GM23338 (cell line): Measurements from ENCODE around the gene TSPAN3. TPM values are rescaled to one million over a fixed set of nuclear protein-coding genes. Genes with fewer than 3 reads are reported as not detected.

Experiments used
- ATAC-seq: fragments of 200-7000 bp; cut with Tn5 transposase; 3 replicates; pipeline ENCODE4 v1.9.1; 2020
- DNase-seq: peaks from one replicate; pipeline ENCODE4 v3.0.0-alpha.2; 2015; ENCODE audit warnings: low spot score
- H2AFZ ChIP-seq: fragments of 200-600 bp; sonication (generic); 2 replicates; pipeline ENCODE4 v1.8.0; 2016; ENCODE audit warnings: antibody characterized with exemption, mild to moderate bottlenecking, moderate library complexity
- H3F3A ChIP-seq: fragments of 200-600 bp; sonication (generic); replicated peaks from 2 replicates; pipeline ENCODE4 v1.8.0; 2017; ENCODE audit warnings: antibody characterized with exemption, mixed run types, low read depth
- H3K27ac ChIP-seq: fragments of 200-600 bp; sonication (generic); 2 replicates; pipeline ENCODE4 v1.6.1; 2016; ENCODE audit warnings: low read depth
- H3K27me3 ChIP-seq: fragments of 200-600 bp; sonication (generic); 2 replicates; pipeline ENCODE4 v1.8.0; 2016; ENCODE audit warnings: mild to moderate bottlenecking, mixed run types, moderate library complexity; ENCODE audit not compliant: insufficient read depth
- H3K36me3 ChIP-seq: fragments of 200-600 bp; sonication (generic); 2 replicates; pipeline ENCODE4 v1.8.0; 2016; ENCODE audit warnings: mild to moderate bottlenecking; ENCODE audit not compliant: insufficient read depth
- H3K4me1 ChIP-seq: fragments of 200-600 bp; sonication (generic); 2 replicates; pipeline ENCODE4 v1.8.0; 2016; ENCODE audit warnings: mild to moderate bottlenecking, moderate library complexity; ENCODE audit not compliant: insufficient read depth
- H3K4me2 ChIP-seq: fragments of 200-600 bp; sonication (generic); 2 replicates; pipeline ENCODE4 v1.7.1; 2017; ENCODE audit warnings: mixed run types
- H3K4me3 ChIP-seq: fragments of 200-600 bp; sonication (generic); 2 replicates; pipeline ENCODE4 v1.6.1; 2016; ENCODE audit warnings: mixed run types
- H3K79me2 ChIP-seq: fragments of 200-600 bp; sonication (generic); replicated peaks from 2 replicates; pipeline ENCODE4 v1.8.0; 2017; ENCODE audit warnings: mild to moderate bottlenecking; ENCODE audit not compliant: insufficient read depth
- H3K9me2 ChIP-seq: fragments of 200-600 bp; sonication (generic); 2 replicates; pipeline ENCODE4 v1.8.0; 2017; ENCODE audit not compliant: insufficient read depth
- H4K20me1 ChIP-seq: fragments of 200-600 bp; sonication (generic); replicated peaks from 2 replicates; pipeline ENCODE4 v1.8.0; 2017; ENCODE audit warnings: mild to moderate bottlenecking; ENCODE audit not compliant: insufficient read depth
- H3K27ac Mint-ChIP-seq: 2 replicates; pipeline ENCODE4 v1.8.0; 2020; ENCODE audit warnings: inconsistent platforms, mild to moderate bottlenecking, moderate library complexity, mixed read lengths
- H3K27me3 Mint-ChIP-seq: 3 replicates; pipeline ENCODE4 v1.8.0; 2022; ENCODE audit warnings: low read depth, mild to moderate bottlenecking, moderate library complexity, mixed read lengths, inconsistent platforms; ENCODE audit not compliant: insufficient read depth, poor library complexity
- H3K36me3 Mint-ChIP-seq: 3 replicates; pipeline ENCODE4 v1.8.0; 2021; ENCODE audit warnings: low read depth, mild to moderate bottlenecking, inconsistent platforms, moderate library complexity, mixed read lengths
- H3K4me1 Mint-ChIP-seq: 3 replicates; pipeline ENCODE4 v1.8.0; 2020; ENCODE audit warnings: mild to moderate bottlenecking, inconsistent platforms, mixed read lengths
- H3K4me3 Mint-ChIP-seq: 3 replicates; pipeline ENCODE4 v1.8.0; 2021; ENCODE audit warnings: moderate library complexity, mild to moderate bottlenecking, inconsistent platforms, mixed read lengths
- H3K9me3 Mint-ChIP-seq: 3 replicates; pipeline ENCODE4 v1.8.0; 2020; ENCODE audit warnings: moderate library complexity, mild to moderate bottlenecking, inconsistent platforms, mixed read lengths
- CREB1 ChIP-seq: fragments of 250-450 bp; sonication (Bioruptor Pico); IDR thresholded peaks from 2 replicates; pipeline ENCODE4 v1.5.0; 2020; ENCODE audit warnings: low read depth, mild to moderate bottlenecking, moderate library complexity
- CTCF ChIP-seq, 2 experiments: fragments of 200-600 bp in 1 of 2; sonication (generic) in 1 of 2; conservative IDR thresholded peaks; 2 replicates each; pipeline versions ENCODE4 v1.5.1 to v1.6.1; 2016 to 2017; ENCODE audit warnings: antibody characterized with exemption in 2 of 2, low read depth in 2 of 2, mild to moderate bottlenecking in 2 of 2, moderate library complexity in 1 of 2
- ETS1 ChIP-seq: IDR thresholded peaks from 2 replicates; pipeline ENCODE4 v1.6.1; 2016; ENCODE audit warnings: antibody characterized with exemption
- EZH2 ChIP-seq: fragments of 200-600 bp; sonication (generic); IDR thresholded peaks from one replicate; pipeline ENCODE4 v1.8.0; 2017; ENCODE audit warnings: antibody characterized with exemption, mild to moderate bottlenecking, low read depth; ENCODE audit not compliant: unreplicated experiment
- EZH2phosphoT487 ChIP-seq: fragments of 200-600 bp; sonication (generic); IDR thresholded peaks from one replicate; pipeline ENCODE4 v1.8.1; 2018; ENCODE audit warnings: antibody characterized with exemption; ENCODE audit not compliant: unreplicated experiment
- JUNB ChIP-seq: IDR thresholded peaks from one replicate; pipeline ENCODE4 v1.6.1; 2016; ENCODE audit warnings: antibody characterized with exemption; ENCODE audit not compliant: unreplicated experiment
- NANOG ChIP-seq: IDR thresholded peaks from 2 replicates; pipeline ENCODE4 v1.6.1; 2016; ENCODE audit warnings: antibody characterized with exemption, borderline replicate concordance
- POLR2AphosphoS5 ChIP-seq: IDR thresholded peaks from 2 replicates; pipeline ENCODE4 v1.6.1; 2016; ENCODE audit warnings: antibody characterized with exemption, low read depth
- REST ChIP-seq: IDR thresholded peaks from one replicate; pipeline ENCODE4 v1.6.1; 2018; ENCODE audit warnings: antibody characterized with exemption; ENCODE audit not compliant: unreplicated experiment
- STAT1 ChIP-seq: IDR thresholded peaks from one replicate; pipeline ENCODE4 v1.6.1; 2016; ENCODE audit warnings: antibody characterized with exemption; ENCODE audit not compliant: unreplicated experiment
- ZNF114 ChIP-seq: fragments of 250-450 bp; sonication (Bioruptor Pico); IDR thresholded peaks from 2 replicates; pipeline ENCODE4 v1.5.0; 2020; ENCODE audit warnings: mild to moderate bottlenecking, moderate library complexity
- ZNF331 ChIP-seq: fragments of 250-450 bp; sonication (Bioruptor Pico); IDR thresholded peaks from 2 replicates; pipeline ENCODE4 v1.5.0; 2020; ENCODE audit warnings: low read depth, mild to moderate bottlenecking, moderate library complexity
- ZNF462 ChIP-seq: fragments of 250-450 bp; sonication (Bioruptor Pico); IDR thresholded peaks from 2 replicates; pipeline ENCODE4 v1.5.0; 2020; ENCODE audit warnings: mild to moderate bottlenecking, moderate library complexity
- polyA plus RNA-seq: library from polyadenylated mRNA; unstranded; fragments of >200 nt; fragmentation: Nextera tagmentation; extraction: Ambion mirVana; gene quantifications from 2 replicates; pipeline ENCODE4 v1.2.1, GENCODE V29; 2016
- total RNA-seq: library from RNA; depleted of rRNA; stranded (reverse); fragments of >200 nt; shearing (Covaris generic); gene quantifications from 2 replicates; pipeline ENCODE4 v1.2.3, GENCODE V29; 2014

TSPAN3 gene
- total and polyA plus RNA-seq, 2 experiments from 2014 or later: 72.5 to 159 TPM

- H3K27me3 Mint-ChIP-seq: no peaks in the 10 kb centered on the region
- no peak overlapping the region for H3K4me3 ChIP-seq
- H3K9me2 ChIP-seq: no peaks in the 10 kb centered on the region
- no peaks in the 10 kb centered on the region for H3K36me3 ChIP-seq
- no peak for TF ChIP-seq POLR2AphosphoS5
- TF ChIP-seq EZH2phosphoT487: no peak
- TF ChIP-seq ETS1: no peak
- TF ChIP-seq ZNF331: no peak
- TF ChIP-seq CREB1 (CRISPR knock-in tag): no peak
- no peak for TF ChIP-seq REST
- TF ChIP-seq CTCF (conservative IDR thresholded peaks at IDR 0.05; ENCODE audit: low read depth in 2 of 2): no peak
- TF ChIP-seq EZH2: no peak
- no peak for TF ChIP-seq JUNB
- no peak for TF ChIP-seq NANOG
- TF ChIP-seq ZNF462: no peak
- TF ChIP-seq STAT1: no peak
- TF ChIP-seq ZNF114 (CRISPR knock-in tag): no peak
- H3K36me3 Mint-ChIP-seq: no peaks in the 10 kb centered on the region
- peaks cover 35% of the 10 kb centered on the region for H3K4me1 Mint-ChIP-seq
- H3F3A ChIP-seq: no peaks in the 10 kb centered on the region
- peaks cover 22% of the 10 kb centered on the region for H4K20me1 ChIP-seq
- no peak overlapping the region for H3K27ac ChIP-seq
- H3K4me2 ChIP-seq: no peak overlapping the region
- H3K4me3 Mint-ChIP-seq: no peak overlapping the region
- no peak overlapping the region for H2AFZ ChIP-seq
- peaks cover 12% of the 10 kb centered on the region for H3K4me1 ChIP-seq
- DNase-seq (no peak), ATAC-seq (no peak)
- peaks cover 96% of the 10 kb centered on the region for H3K79me2 ChIP-seq
- no peak overlapping the region; the same call in 1 of the 2 replicates for H3K27ac Mint-ChIP-seq
- H3K9me3 Mint-ChIP-seq: no peaks in the 10 kb centered on the region
- peaks cover 7% of the 10 kb centered on the region; the same call in 1 of the 2 replicates for H3K27me3 ChIP-seq
Measured at GRCh38 chr15:77064539-77065308, 6.2 kb downstream of the TSPAN3 start.
